Esophagus squamous epithelium (tissue), 4 donors: ENCODE results near the gene MERTK.

Source experiments
- CTCF ChIP-seq, 6 experiments: fragments of 450-650 bp in 4 of 6; fragments of 200-600 bp in 2 of 6; sonication (generic) in 2 of 6; IDR thresholded peaks; one replicate each; pipeline ENCODE4 v1.5.1; 2016 to 2019; ENCODE audit warnings: antibody characterized with exemption in 6 of 6, mild to moderate bottlenecking in 4 of 6, moderate library complexity in 4 of 6
- POLR2A ChIP-seq, 4 donors: fragments of 450-650 bp; IDR thresholded peaks; one replicate each; pipeline ENCODE4 v1.6.1; 2017; ENCODE audit warnings: antibody characterized with exemption in 4 of 4, mild to moderate bottlenecking in 4 of 4, moderate library complexity in 3 of 4

- TF ChIP-seq CTCF (IDR thresholded peaks at IDR 0.05) (no peak), POLR2A (IDR thresholded peaks at IDR 0.05) (no peak)
These were observed 7.8 kb downstream of the MERTK start for GRCh38 chr2:111905990-111906735.
